Thyroid gland (tissue), 4 donors: Measurements from ENCODE around the gene RASA3. TPM values are rescaled to one million over a fixed set of nuclear protein-coding genes. Genes with fewer than 3 reads are reported as not detected.

Experiments
- DNase-seq, 2 donors: peaks; one replicate each; pipeline ENCODE4 v3.0.0-alpha.2; 2019
- H3K27ac ChIP-seq, 3 donors: fragments of 200-600 bp; sonication (generic); 1 replicate in 2 of 3; 2 replicates in 1 of 3; pipeline ENCODE4 v1.5.1; 2016 to 2019; ENCODE audit warnings: mild to moderate bottlenecking in 1 of 3, moderate library complexity in 1 of 3
- H3K27me3 ChIP-seq: fragments of 200-600 bp; sonication (generic); one replicate; pipeline ENCODE4 v1.5.1; 2019
- H3K36me3 ChIP-seq, 2 donors: fragments of 200-600 bp; sonication (generic); one replicate each; pipeline ENCODE4 v1.5.1; 2016 to 2019
- H3K4me1 ChIP-seq, 2 donors: fragments of 200-600 bp; sonication (generic); one replicate each; pipeline ENCODE4 v1.5.1; 2017 to 2019
- H3K4me3 ChIP-seq, 3 donors: fragments of 200-600 bp; sonication (generic); replicated peaks in 1 of 3; 1 replicate in 2 of 3; 2 replicates in 1 of 3; pipeline ENCODE4 v1.5.1; 2016; ENCODE audit warnings: mild to moderate bottlenecking in 1 of 3
- H3K9me3 ChIP-seq: fragments of 200-600 bp; sonication (generic); one replicate; pipeline ENCODE4 v1.5.1; 2017
- POLR2A ChIP-seq, 2 donors: fragments of 450-650 bp; IDR thresholded peaks; one replicate each; pipeline ENCODE4 v1.6.1; 2017; ENCODE audit warnings: antibody characterized with exemption in 2 of 2, mild to moderate bottlenecking in 2 of 2, moderate library complexity in 1 of 2
- WGBS, 2 donors: methylation state at CpG; one replicate each; pipeline ENCODE4 v1.1.5; 2017; 5-methylcytosine and 5-hydroxymethylcytosine counted together
- intact Hi-C: fragments of 100-400 bp; cut with DNase I; formaldehyde crosslinking; loops from one replicate; pipeline ENCODE4 v1.15.1; 2023
- total RNA-seq, 4 donors: library from RNA; depleted of rRNA; stranded (reverse); fragments of >200 nt; gene quantifications; one replicate each; pipeline ENCODE4 v1.2.3, GENCODE V29; 2016
- TF ChIP-seq, protein P1 (sequence below), 6 experiments: fragments of 200-600 bp in 3 of 6; fragments of 450-650 bp in 3 of 6; sonication (generic) in 3 of 6; IDR thresholded peaks; one replicate each; pipeline ENCODE4 v1.5.1; 2016 to 2019; ENCODE audit warnings: antibody characterized with exemption in 6 of 6, mild to moderate bottlenecking in 2 of 6, inconsistent platforms in 1 of 6, moderate library complexity in 1 of 6

RASA3 gene
- total RNA-seq, 4 donors from 2014 or later, result 22.3 to 32.3 (median 25.5) TPM

DNA sequence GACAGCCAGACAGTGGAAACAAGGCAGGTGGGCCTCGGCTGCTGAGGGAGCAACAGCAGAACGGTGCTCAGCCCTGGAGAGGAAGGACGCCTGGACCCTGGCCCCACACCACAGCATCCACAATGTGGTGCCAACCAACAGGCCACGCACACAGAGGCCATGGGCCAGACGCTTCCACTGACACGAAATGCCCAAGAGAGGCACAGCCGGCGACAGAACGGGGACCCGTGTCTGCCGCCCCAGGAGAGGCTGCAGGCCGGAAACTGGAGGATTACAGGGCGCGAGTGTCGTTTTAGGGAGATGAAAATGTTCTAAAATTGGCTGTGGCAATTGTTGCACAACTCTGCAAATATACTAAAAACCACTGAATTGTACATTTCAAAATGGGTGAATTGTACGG lies 69.7 kb downstream of the RASA3 start:
- Histone ChIP-seq H3K36me3 (no peaks in the 10 kb centered on the region), H3K4me1 (peaks cover 27 to 57% of the 10 kb centered on the region in 2 donors), H3K27me3 (no peaks in the 10 kb centered on the region), H3K4me3 (no peak overlapping the region), H3K9me3 (no peaks in the 10 kb centered on the region), H3K27ac (peak overlapping the region in 1 of 3 donors; percentile 28)
- TF ChIP-seq, protein P1, sequence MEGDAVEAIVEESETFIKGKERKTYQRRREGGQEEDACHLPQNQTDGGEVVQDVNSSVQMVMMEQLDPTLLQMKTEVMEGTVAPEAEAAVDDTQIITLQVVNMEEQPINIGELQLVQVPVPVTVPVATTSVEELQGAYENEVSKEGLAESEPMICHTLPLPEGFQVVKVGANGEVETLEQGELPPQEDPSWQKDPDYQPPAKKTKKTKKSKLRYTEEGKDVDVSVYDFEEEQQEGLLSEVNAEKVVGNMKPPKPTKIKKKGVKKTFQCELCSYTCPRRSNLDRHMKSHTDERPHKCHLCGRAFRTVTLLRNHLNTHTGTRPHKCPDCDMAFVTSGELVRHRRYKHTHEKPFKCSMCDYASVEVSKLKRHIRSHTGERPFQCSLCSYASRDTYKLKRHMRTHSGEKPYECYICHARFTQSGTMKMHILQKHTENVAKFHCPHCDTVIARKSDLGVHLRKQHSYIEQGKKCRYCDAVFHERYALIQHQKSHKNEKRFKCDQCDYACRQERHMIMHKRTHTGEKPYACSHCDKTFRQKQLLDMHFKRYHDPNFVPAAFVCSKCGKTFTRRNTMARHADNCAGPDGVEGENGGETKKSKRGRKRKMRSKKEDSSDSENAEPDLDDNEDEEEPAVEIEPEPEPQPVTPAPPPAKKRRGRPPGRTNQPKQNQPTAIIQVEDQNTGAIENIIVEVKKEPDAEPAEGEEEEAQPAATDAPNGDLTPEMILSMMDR (IDR thresholded peaks at IDR 0.05), result no peak
- TF ChIP-seq POLR2A (IDR thresholded peaks at IDR 0.05), result no peak
- no peak for DNase-seq
- 75 to 83% methylated on average over 16 of the region's 16 CpGs for WGBS, 2 donors
- intact Hi-C loops, result no loop called here

- TF ChIP-seq POLR2A (IDR thresholded peaks at IDR 0.05), result no peak
- TF ChIP-seq, protein P1 (IDR thresholded peaks at IDR 0.05), result no peak
- Histone ChIP-seq H3K4me3 (no peak overlapping the region), H3K27ac (no peak overlapping the region), H3K36me3 (no peaks in the 10 kb centered on the region), H3K27me3 (no peaks in the 10 kb centered on the region), H3K9me3 (no peaks in the 10 kb centered on the region), H3K4me1 (peaks cover 28 to 57% of the 10 kb centered on the region in 2 donors)
- DNase-seq, result no peak
- WGBS, 2 donors, result 95 to 96% methylated on average over 32 to 34 of the region's 34 CpGs
- intact Hi-C loops, result no loop called here
Measured at GRCh38 chr13:114062341-114062740, 70.1 kb downstream of the RASA3 start.

- 92 to 97% methylated on average over 20 of the region's 20 CpGs for WGBS, 2 donors
- intact Hi-C loops, result no loop called here
- DNase-seq, result no peak
- H3K4me3 ChIP-seq, result no peak overlapping the region
- no peaks in the 10 kb centered on the region for H3K36me3 ChIP-seq
- H3K4me1 ChIP-seq, result peaks cover 32 to 57% of the 10 kb centered on the region in 2 donors
- no peak for TF ChIP-seq POLR2A (IDR thresholded peaks at IDR 0.05)
- TF ChIP-seq, protein P1 (IDR thresholded peaks at IDR 0.05), result no peak
- no peaks in the 10 kb centered on the region for H3K9me3 ChIP-seq
- H3K27me3 ChIP-seq, result no peaks in the 10 kb centered on the region
- no peak overlapping the region for H3K27ac ChIP-seq
Measured at GRCh38 chr13:114061744-114062143, 70.7 kb downstream of the RASA3 start.

DNA sequence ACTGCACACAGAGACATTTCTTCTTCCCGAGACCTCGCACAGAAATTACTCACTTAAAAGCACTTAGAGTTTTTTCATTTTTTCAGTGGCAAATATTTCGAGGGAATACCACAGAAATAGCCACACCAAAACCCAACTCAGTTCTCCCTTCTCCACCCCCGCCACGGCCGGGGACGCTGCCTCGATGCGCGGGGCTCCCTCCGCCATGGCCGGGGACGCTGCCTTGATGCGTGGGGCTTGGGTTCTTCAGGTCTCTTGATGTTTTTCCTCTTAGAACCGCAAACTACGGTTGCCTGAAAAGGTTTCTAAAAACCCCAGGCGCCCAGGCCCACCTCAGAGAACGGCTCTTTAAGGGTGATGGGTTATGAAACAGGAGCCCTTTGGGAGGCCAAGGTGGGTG lies 71.4 kb downstream of the RASA3 start:
- TF ChIP-seq, protein P1 (IDR thresholded peaks at IDR 0.05), result no peak
- Histone ChIP-seq H3K27ac (no peak overlapping the region), H3K9me3 (no peaks in the 10 kb centered on the region), H3K4me3 (no peak overlapping the region), H3K4me1 (peaks cover 34 to 52% of the 10 kb centered on the region in 2 donors), H3K36me3 (no peaks in the 10 kb centered on the region), H3K27me3 (no peaks in the 10 kb centered on the region)
- no peak for DNase-seq
- intact Hi-C loops, result no loop called here
- 92 to 96% methylated on average over 18 of the region's 18 CpGs for WGBS, 2 donors

DNA sequence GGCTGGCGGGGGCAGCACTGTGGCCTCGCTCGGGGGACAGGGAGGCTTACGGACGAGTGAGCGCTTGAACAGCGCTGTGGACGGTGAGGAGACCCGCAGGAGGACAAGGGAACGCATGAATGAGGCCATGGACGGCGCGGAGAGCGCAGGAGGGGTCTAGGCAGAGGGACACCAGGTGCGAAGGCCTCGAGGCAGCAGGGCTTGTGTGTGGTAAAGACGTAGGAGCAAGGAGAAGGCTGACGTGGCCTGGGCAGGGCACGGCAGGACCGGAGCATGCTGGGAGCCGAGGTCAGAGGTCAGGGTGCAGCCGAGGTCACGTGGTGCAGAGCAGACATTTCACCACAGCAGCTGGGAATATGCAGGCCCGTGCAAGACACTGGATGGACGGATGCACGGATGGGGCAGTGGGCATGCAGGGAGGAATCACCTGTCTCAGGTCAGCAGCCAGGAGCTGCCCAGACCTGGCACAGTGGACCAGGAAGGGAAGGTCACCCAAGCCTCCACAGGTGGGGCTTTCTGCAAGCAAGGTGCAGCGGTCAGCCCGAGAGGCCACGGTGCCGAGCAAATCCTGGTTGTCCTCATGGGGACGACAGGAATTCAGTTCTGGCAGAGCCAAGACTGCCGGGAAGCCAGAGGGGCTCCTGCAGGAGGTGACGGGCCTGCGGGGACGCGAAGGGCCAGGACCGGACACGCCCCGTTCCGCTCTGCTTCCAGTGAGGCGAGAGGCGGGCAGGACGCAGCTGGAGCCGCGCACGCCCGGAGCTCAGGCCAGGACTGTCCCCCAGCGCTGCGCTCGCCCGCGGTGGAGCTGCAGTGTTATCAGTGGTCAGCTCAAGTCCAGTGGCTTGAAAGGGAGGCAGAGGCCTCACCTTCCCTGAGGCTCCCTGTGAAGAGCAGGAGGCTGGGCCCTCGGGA lies 72.2 kb downstream of the RASA3 start:
- no peaks in the 10 kb centered on the region for H3K9me3 ChIP-seq
- H3K27ac ChIP-seq, result no peak overlapping the region
- intact Hi-C loops, result no loop called here
- H3K27me3 ChIP-seq, result no peaks in the 10 kb centered on the region
- H3K4me3 ChIP-seq, result no peak overlapping the region
- peak in 1 of 2 donors; percentile 50 for DNase-seq
- no peaks in the 10 kb centered on the region for H3K36me3 ChIP-seq
- no peak for TF ChIP-seq POLR2A (IDR thresholded peaks at IDR 0.05)
- TF ChIP-seq, protein P1 (IDR thresholded peaks at IDR 0.05), result no peak
- WGBS, 2 donors, result 85 to 89% methylated on average over 27 to 49 of the region's 53 CpGs
- peaks cover 29 to 43% of the 10 kb centered on the region in 2 donors for H3K4me1 ChIP-seq
